GM12878 (cell line): ENCODE data around the gene BTBD1. TPM values are rescaled to one million over a fixed set of nuclear protein-coding genes. Genes with fewer than 3 reads are reported as not detected.
A peak's percentile ranks its signal among the peaks of the same experiment; 100 is the strongest.

Source experiments
- ATAC-seq: fragments of 200-7000 bp; cut with Tn5 transposase; 3 replicates; pipeline ENCODE4 v1.9.1; 2020; ENCODE audit warnings: mild to moderate bottlenecking, moderate library complexity
- BruUV-seq: library from RNA; stranded (reverse); fragments of 400-500 nt; replicated peaks from 2 replicates; lab custom pipeline; 2021; lab: Mats Ljungman, UMichigan
- CTCF ChIA-PET: fragments of 300-600 bp; sonication (Branson Sonifier 250); formaldehyde crosslinking; extraction: SDS; loops from one replicate; lab custom pipeline; 2021; ENCODE audit warnings: inconsistent platforms; lab: Yijun Ruan, JAX
- POLR2A ChIA-PET: fragments of 350-600 bp; formaldehyde crosslinking; extraction: SDS; loops from one replicate; lab custom pipeline; 2021; ENCODE audit warnings: inconsistent platforms; lab: Charles Lee
- RAD21 ChIA-PET: fragments of 300-600 bp; sonication (Branson Sonifier 250); formaldehyde crosslinking; loops from one replicate; lab custom pipeline; 2023; ENCODE audit warnings: antibody characterized with exemption; ENCODE audit not compliant: unreplicated experiment; lab: Charles Lee
- SMC1A ChIA-PET: fragments of 300-600 bp; sonication (Branson Sonifier 250); formaldehyde crosslinking; loops from one replicate; lab custom pipeline; 2023; ENCODE audit not compliant: unreplicated experiment, uncharacterized antibody; lab: Charles Lee
- DNase-seq: peaks from one replicate; pipeline ENCODE4 v3.0.0-alpha.2; 2011; ENCODE audit warnings: low read depth, low spot score
- FAIRE-seq: peaks from 3 replicates; lab custom pipeline; 2011; peaks lifted over from hg19 to GRCh38; lab: Jason Lieb, UNC
- H2AFZ ChIP-seq: 2 replicates; pipeline ENCODE4 v1.6.0; 2011; ENCODE audit warnings: low read depth, low read length, control low read depth; ENCODE audit not compliant: control insufficient read depth
- H3K27ac ChIP-seq: 2 replicates; pipeline ENCODE4 v1.5.1; 2011; ENCODE audit warnings: control low read depth; ENCODE audit not compliant: control insufficient read depth, insufficient read depth
- H3K27me3 ChIP-seq, 2 experiments: replicated peaks in 1 of 2; 2 replicates each; pipeline versions ENCODE4 v1.6.0 to v1.6.1; 2011; ENCODE audit warnings: low read length in 1 of 2; ENCODE audit not compliant: control insufficient read depth in 2 of 2, insufficient read depth in 2 of 2
- H3K36me3 ChIP-seq, 2 experiments: 2 replicates each; pipeline ENCODE4 v1.5.1; 2011; ENCODE audit warnings: low read length in 1 of 2; ENCODE audit not compliant: control insufficient read depth in 2 of 2, insufficient read depth in 2 of 2
- H3K4me1 ChIP-seq: 2 replicates; pipeline ENCODE4 v1.6.1; 2011; ENCODE audit warnings: mild to moderate bottlenecking, low read length, moderate library complexity, mixed read lengths; ENCODE audit not compliant: control insufficient read depth, insufficient read depth
- H3K4me2 ChIP-seq: 2 replicates; pipeline ENCODE4 v1.6.0; 2011; ENCODE audit warnings: control low read depth; ENCODE audit not compliant: control insufficient read depth, insufficient read depth
- H3K4me3 ChIP-seq: fragments of 200-600 bp; sonication (generic); 2 replicates; pipeline ENCODE4 v1.5.1; 2016
- H3K79me2 ChIP-seq: 2 replicates; pipeline ENCODE4 v1.6.0; 2011; ENCODE audit warnings: low read length; ENCODE audit not compliant: control insufficient read depth, insufficient read depth
- H3K9ac ChIP-seq: 2 replicates; pipeline ENCODE4 v1.8.0; 2011; ENCODE audit warnings: low read length, control low read depth, mixed read lengths; ENCODE audit not compliant: control insufficient read depth, insufficient read depth
- H3K9me3 ChIP-seq: replicated peaks from 3 replicates; pipeline ENCODE4 v1.5.1; 2011; ENCODE audit warnings: mild to moderate bottlenecking, low read length; ENCODE audit not compliant: control insufficient read depth, insufficient read depth
- H4K20me1 ChIP-seq: 2 replicates; pipeline ENCODE4 v1.6.0; 2011; ENCODE audit not compliant: control insufficient read depth, insufficient read depth
- BHLHE40 ChIP-seq, 2 experiments: fragments of 450-650 bp in 1 of 2; IDR thresholded peaks; 2 replicates each; pipeline ENCODE4 v1.6.1; 2011 to 2017; ENCODE audit warnings: low read depth in 2 of 2, borderline replicate concordance in 1 of 2, improper control_type of control experiment in 1 of 2, low read length in 1 of 2, mild to moderate bottlenecking in 1 of 2
- CEBPZ ChIP-seq: fragments of 150-350 bp; IDR thresholded peaks from 2 replicates; pipeline ENCODE4 v1.6.1; 2016; ENCODE audit warnings: low read depth, low read length
- E2F8 ChIP-seq: fragments of 450-650 bp; IDR thresholded peaks from 2 replicates; pipeline ENCODE4 v1.6.1; 2018; ENCODE audit warnings: mild to moderate bottlenecking, low read depth, moderate library complexity; ENCODE audit not compliant: partially characterized antibody
- FOS ChIP-seq: IDR thresholded peaks from 3 replicates; pipeline ENCODE4 v1.6.1; 2011; ENCODE audit warnings: borderline replicate concordance; ENCODE audit not compliant: insufficient read length; ENCODE audit errors: extremely low read depth
- NBN ChIP-seq: fragments of 450-650 bp; IDR thresholded peaks from 2 replicates; pipeline ENCODE4 v1.6.1; 2016
- NKRF ChIP-seq: fragments of 450-650 bp; conservative IDR thresholded peaks from 2 replicates; pipeline ENCODE4 v1.6.1; 2017; ENCODE audit warnings: mild to moderate bottlenecking, moderate library complexity
- PAX5 ChIP-seq: IDR thresholded peaks from 2 replicates; pipeline ENCODE4 v1.6.1; 2011; ENCODE audit warnings: low read depth, low read length, borderline replicate concordance
- PML ChIP-seq: IDR thresholded peaks from 2 replicates; pipeline ENCODE4 v1.6.1; 2012; ENCODE audit warnings: low read length, inconsistent platforms
- ZNF207 ChIP-seq: fragments of 450-650 bp; IDR thresholded peaks from 2 replicates; pipeline ENCODE4 v1.6.1; 2014; ENCODE audit warnings: antibody characterized with exemption, mild to moderate bottlenecking, borderline replicate concordance
- WGBS: methylation state at CpG from one replicate; pipeline ENCODE4 v1.1.6; 2016; ENCODE audit warnings: low lambda C conversion rate; ENCODE audit not compliant: insufficient replicate concordance, insufficient coverage; ENCODE audit errors: missing lambda C conversion rate; 5-methylcytosine and 5-hydroxymethylcytosine counted together
- in situ Hi-C: fragments of 300-500 bp; cut with MboI; formaldehyde crosslinking; loops from 9 replicates; pipeline ENCODE4 v1.14.3; 2018; ENCODE audit warnings: mixed read lengths
- intact Hi-C: fragments of 100-400 bp; cut with micrococcal nuclease; formaldehyde crosslinking; loops from one replicate; pipeline ENCODE4 v1.14.2; 2022; ENCODE audit not compliant: unreplicated experiment
- polyA plus RNA-seq, 11 experiments: library from polyadenylated mRNA; depleted of rRNA in 4 of 11; unstranded in 6 of 11; stranded (reverse) in 5 of 11; fragments of >200 nt; fragmentation: Nextera tagmentation in 4 of 11; fragmentation: Illumina TruSeq in 1 of 11; extraction: Ambion mirVana in 4 of 11; extraction: Trizol in 1 of 11; gene quantifications; 1 replicate in 1 of 11; 2 replicates in 10 of 11; pipeline versions ENCODE4 v1.2.1 to v1.2.3, GENCODE V29; 2011 to 2016; ENCODE audit warnings: inconsistent platforms in 2 of 11, missing spikeins in 2 of 11, low read depth in 1 of 11
- total RNA-seq, 4 experiments: library from RNA; depleted of rRNA in 3 of 4; stranded (reverse); fragments of >200 nt in 3 of 4; fragmentation: Illumina TruSeq in 1 of 4; extraction: Trizol in 1 of 4; gene quantifications; 2 replicates each; pipeline versions ENCODE4 v1.2.1 to v1.2.3, GENCODE V29; 2013 to 2021

Gene BTBD1
- total and polyA plus RNA-seq, 10 of the 15 experiments (the other 5 are each of a cell fraction or from before 2014, with no cell fraction given) = 17.5 to 90.4 (median 73.1) TPM

- TF ChIP-seq NKRF (no peak), ZNF207 (no peak), FOS (no peak), PAX5 (no peak)
These were observed 50.1 kb downstream of the BTBD1 start (continued) for GRCh38 chr15:83016906-83017305.

GRCh38 chr15:83015361-83015760, 51.7 kb downstream of the BTBD1 start:
- FAIRE-seq (no peak), DNase-seq (no peak), ATAC-seq (no peak)
- no TSS peak for BruUV-seq
- Histone ChIP-seq H3K9me3 (no peaks in the 10 kb centered on the region), H3K79me2 (peaks cover 10% of the 10 kb centered on the region), H3K27me3 (no peaks in the 10 kb centered on the region), H2AFZ (no peak overlapping the region), H3K4me2 (no peak overlapping the region), H4K20me1 (no peaks in the 10 kb centered on the region), H3K27ac (no peak overlapping the region), H3K9ac (no peak overlapping the region), H3K4me3 (no peak overlapping the region), H3K4me1 (0 out of 2 replicates have a peak, but pooled peaks cover 2% of the 10 kb centered on the region), H3K36me3 (peaks cover 8 to 13% of the 10 kb centered on the region in 2 experiments)
- CTCF ChIA-PET = interaction anchor here (1.4 kb wide), 1 partner anchor 233 kb away, joined by 3 read pairs; no protein-coding TSS in a partner anchor
- 91% methylated on average over 4 of the region's 4 CpGs for WGBS
- POLR2A ChIA-PET = no interaction called here
- RAD21 ChIA-PET = no interaction called here
- in situ Hi-C loops = no loop called here
- intact Hi-C loops = no loop called here
- SMC1A ChIA-PET = no interaction called here
- no peak for TF ChIP-seq E2F8
- TF ChIP-seq PML = 0 out of 2 replicates have a peak, but pooled peaks have one; percentile 31
- TF ChIP-seq NBN = no peak
- TF ChIP-seq CEBPZ = no peak
- peak in 1 of 2 experiments; percentile 45; a peak in 1 of 4 replicates for TF ChIP-seq BHLHE40 (IDR thresholded peaks at IDR 0.05; ENCODE audit: borderline replicate concordance in 1 of 2, low read depth in 2 of 2, low read length in 1 of 2)
